Osteocyte (in vitro differentiated cells): ENCODE results near the gene PLEKHD1. TPM values are rescaled to one million over a fixed set of nuclear protein-coding genes. Genes with fewer than 3 reads are reported as not detected.

Experiments used
- DNase-seq: peaks from one replicate; pipeline ENCODE4 v3.0.0; 2021; ENCODE audit warnings: mixed read lengths; ENCODE audit not compliant: unreplicated experiment; ENCODE audit errors: extremely low spot score
- H3K27ac Mint-ChIP-seq: one replicate; pipeline ENCODE4 v1.8.0; 2021; ENCODE audit warnings: mild to moderate bottlenecking, mixed read lengths; ENCODE audit not compliant: unreplicated experiment
- H3K27me3 Mint-ChIP-seq: one replicate; pipeline ENCODE4 v1.8.0; 2021; ENCODE audit warnings: mixed read lengths; ENCODE audit not compliant: unreplicated experiment
- H3K36me3 Mint-ChIP-seq: one replicate; pipeline ENCODE4 v1.8.0; 2021; ENCODE audit warnings: mixed read lengths; ENCODE audit not compliant: unreplicated experiment
- H3K4me1 Mint-ChIP-seq: one replicate; pipeline ENCODE4 v1.8.0; 2021; ENCODE audit warnings: mixed read lengths; ENCODE audit not compliant: unreplicated experiment
- H3K4me3 Mint-ChIP-seq: one replicate; pipeline ENCODE4 v1.8.0; 2021; ENCODE audit warnings: mild to moderate bottlenecking, moderate library complexity, mixed read lengths; ENCODE audit not compliant: unreplicated experiment
- H3K9me3 Mint-ChIP-seq: one replicate; pipeline ENCODE4 v1.8.0; 2021; ENCODE audit warnings: mixed read lengths; ENCODE audit not compliant: unreplicated experiment
- total RNA-seq: library from RNA; stranded (reverse); gene quantifications from 2 replicates; pipeline ENCODE4 v1.2.1, GENCODE V29; 2021
- TF ChIP-seq, protein P1 (sequence below): fragments of 200-600 bp; sonication (generic); IDR thresholded peaks from 2 replicates; pipeline ENCODE4 v1.5.0; 2021; ENCODE audit warnings: antibody characterized with exemption, mild to moderate bottlenecking, moderate library complexity

The PLEKHD1 gene
- total RNA-seq, 1 donor from 2014 or later: 0.08 TPM

DNA sequence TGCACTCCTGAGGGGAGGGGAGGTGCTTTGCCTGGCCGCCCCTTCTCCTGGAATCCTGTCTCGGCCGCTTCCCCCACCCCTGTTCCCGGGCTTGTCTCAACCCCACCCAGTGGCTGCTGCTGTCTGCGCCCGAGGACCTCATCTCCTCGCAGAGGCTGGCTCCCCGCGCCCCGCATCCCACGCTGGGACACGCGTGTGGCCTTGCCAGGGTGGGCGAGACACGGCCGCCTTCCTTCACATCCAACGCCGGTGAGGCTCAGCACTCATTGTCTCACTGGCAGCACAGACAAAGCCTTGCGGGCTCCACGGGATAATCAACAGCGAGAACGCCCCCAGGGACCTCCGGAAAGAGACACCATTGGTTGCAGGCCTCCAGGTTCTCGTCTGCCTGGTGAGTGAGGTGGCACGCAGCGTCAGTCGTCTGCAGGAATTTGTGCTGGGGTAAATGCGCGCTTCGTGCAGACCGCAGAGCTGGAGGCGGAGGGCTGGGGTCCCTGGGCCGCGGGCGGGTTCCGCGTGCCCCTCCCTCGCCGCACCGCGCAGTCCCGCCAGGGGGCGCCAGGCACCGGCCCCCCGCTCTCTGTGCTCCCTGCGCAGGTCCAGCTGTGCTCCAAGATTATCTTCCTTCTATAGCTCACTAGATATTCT, 63.3 kb downstream of the PLEKHD1 start:
- no peak overlapping the region for H3K27ac Mint-ChIP-seq
- no peaks in the 10 kb centered on the region for H3K9me3 Mint-ChIP-seq
- H3K4me1 Mint-ChIP-seq: peaks cover 2% of the 10 kb centered on the region
- H3K27me3 Mint-ChIP-seq: peaks cover 35% of the 10 kb centered on the region
- no peak overlapping the region for H3K4me3 Mint-ChIP-seq
- no peak for DNase-seq
- no peaks in the 10 kb centered on the region for H3K36me3 Mint-ChIP-seq
- TF ChIP-seq, protein P1, sequence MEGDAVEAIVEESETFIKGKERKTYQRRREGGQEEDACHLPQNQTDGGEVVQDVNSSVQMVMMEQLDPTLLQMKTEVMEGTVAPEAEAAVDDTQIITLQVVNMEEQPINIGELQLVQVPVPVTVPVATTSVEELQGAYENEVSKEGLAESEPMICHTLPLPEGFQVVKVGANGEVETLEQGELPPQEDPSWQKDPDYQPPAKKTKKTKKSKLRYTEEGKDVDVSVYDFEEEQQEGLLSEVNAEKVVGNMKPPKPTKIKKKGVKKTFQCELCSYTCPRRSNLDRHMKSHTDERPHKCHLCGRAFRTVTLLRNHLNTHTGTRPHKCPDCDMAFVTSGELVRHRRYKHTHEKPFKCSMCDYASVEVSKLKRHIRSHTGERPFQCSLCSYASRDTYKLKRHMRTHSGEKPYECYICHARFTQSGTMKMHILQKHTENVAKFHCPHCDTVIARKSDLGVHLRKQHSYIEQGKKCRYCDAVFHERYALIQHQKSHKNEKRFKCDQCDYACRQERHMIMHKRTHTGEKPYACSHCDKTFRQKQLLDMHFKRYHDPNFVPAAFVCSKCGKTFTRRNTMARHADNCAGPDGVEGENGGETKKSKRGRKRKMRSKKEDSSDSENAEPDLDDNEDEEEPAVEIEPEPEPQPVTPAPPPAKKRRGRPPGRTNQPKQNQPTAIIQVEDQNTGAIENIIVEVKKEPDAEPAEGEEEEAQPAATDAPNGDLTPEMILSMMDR: peak; percentile 68

DNA sequence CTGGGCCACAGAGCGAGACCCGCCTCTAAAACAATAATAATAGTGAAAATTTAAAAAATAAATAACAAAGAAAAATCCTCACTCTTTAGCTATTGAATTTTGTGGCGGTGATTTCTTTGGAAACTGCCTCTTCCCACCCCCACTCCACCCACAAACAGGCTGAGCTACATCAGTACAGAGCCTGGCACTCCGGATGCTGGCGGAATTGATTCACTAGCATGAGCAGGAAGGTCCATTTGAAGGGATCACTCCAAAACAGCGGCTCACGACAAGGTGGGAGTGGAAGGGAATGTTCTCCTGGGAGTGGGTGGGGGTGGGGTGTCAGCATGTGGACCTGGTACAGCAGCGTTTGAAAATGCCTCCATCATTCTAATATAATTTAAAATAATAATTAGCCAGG, 64.0 kb downstream of the PLEKHD1 start:
- no peak for DNase-seq
- Mint-ChIP-seq H3K27me3 (peaks cover 35% of the 10 kb centered on the region), H3K9me3 (no peaks in the 10 kb centered on the region), H3K36me3 (no peaks in the 10 kb centered on the region), H3K4me1 (peaks cover 2% of the 10 kb centered on the region), H3K27ac (no peak overlapping the region), H3K4me3 (no peak overlapping the region)
- TF ChIP-seq, protein P1: no peak

DNA sequence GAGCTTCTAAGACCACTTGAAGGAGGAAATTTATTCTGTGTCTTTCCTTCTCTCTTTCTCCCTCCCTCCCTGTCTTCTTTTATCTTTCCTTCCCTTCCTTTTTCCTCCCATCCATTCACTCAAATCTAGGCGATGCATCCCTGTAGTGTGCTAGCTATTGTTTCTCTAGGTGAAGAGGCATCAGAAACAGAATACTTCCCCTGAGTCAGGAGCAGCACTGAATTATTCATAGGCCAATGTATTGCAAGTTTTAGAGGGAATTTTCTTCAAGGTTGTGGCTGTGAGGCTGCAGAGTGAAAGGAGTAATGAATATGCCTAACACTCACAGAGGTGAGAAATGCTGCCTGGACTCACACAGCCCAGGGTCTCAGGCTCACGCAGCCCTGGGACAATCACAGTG, 67.0 kb downstream of the PLEKHD1 start:
- peaks cover 2% of the 10 kb centered on the region for H3K4me1 Mint-ChIP-seq
- no peak overlapping the region for H3K27ac Mint-ChIP-seq
- no peaks in the 10 kb centered on the region for H3K36me3 Mint-ChIP-seq
- H3K27me3 Mint-ChIP-seq: peaks cover 35% of the 10 kb centered on the region
- DNase-seq: no peak
- TF ChIP-seq, protein P1: no peak
- H3K9me3 Mint-ChIP-seq: no peaks in the 10 kb centered on the region
- no peak overlapping the region for H3K4me3 Mint-ChIP-seq

DNA sequence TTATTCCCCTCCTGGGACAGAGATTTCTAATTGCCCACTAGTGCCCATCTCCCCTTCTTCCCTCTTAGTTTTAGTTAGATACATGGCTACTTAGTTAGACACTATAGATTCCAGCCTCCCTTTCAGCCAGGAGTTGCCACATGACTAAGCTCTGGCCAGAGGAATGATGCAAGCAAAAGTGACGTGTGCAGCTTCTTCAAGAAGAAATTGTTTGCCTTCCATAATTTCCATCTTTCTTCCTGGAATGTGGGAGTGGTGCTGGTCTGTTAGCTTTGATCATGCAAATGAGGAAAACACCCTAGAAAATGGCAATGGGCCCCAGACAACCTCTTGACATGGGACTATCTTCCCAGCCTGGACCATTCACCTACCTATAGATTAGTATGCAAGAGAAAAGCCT, 68.7 kb downstream of the PLEKHD1 start:
- TF ChIP-seq, protein P1: no peak
- Mint-ChIP-seq H3K36me3 (no peaks in the 10 kb centered on the region), H3K27ac (no peak overlapping the region), H3K27me3 (peaks cover 35% of the 10 kb centered on the region), H3K9me3 (no peaks in the 10 kb centered on the region), H3K4me1 (no peaks in the 10 kb centered on the region), H3K4me3 (no peak overlapping the region)
- no peak for DNase-seq

DNA sequence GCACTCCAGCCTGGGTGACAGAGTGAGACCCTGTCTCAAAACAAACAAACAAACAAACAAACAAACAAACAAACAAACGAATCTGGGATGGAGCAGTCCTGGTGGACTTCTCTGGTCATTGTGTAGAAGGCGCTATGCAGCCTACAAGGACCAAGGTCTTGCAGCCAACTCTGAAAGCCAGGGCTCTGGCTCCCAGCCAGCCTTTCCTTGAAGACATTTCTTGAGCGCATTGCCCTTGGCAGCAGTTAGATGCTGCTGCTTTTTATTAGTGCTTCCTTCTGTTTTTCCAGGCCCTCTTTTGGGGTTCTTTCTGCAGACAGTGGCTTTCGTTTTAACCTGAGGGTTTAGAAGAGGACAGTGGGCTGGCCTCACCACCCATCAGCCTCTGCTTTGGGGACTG, 70.0 kb downstream of the PLEKHD1 start:
- DNase-seq: no peak
- no peaks in the 10 kb centered on the region for H3K36me3 Mint-ChIP-seq
- H3K4me1 Mint-ChIP-seq: no peaks in the 10 kb centered on the region
- no peaks in the 10 kb centered on the region for H3K9me3 Mint-ChIP-seq
- H3K4me3 Mint-ChIP-seq: no peak overlapping the region
- H3K27me3 Mint-ChIP-seq: peaks cover 35% of the 10 kb centered on the region
- TF ChIP-seq, protein P1: no peak
- no peak overlapping the region for H3K27ac Mint-ChIP-seq
